Thyroid gland (tissue), 4 donors: ENCODE results near the gene SLCO4A1.

Experiments
- CTCF ChIP-seq, 6 experiments: fragments of 200-600 bp in 3 of 6; fragments of 450-650 bp in 3 of 6; sonication (generic) in 3 of 6; IDR thresholded peaks; one replicate each; pipeline ENCODE4 v1.5.1; 2016 to 2019; ENCODE audit warnings: antibody characterized with exemption in 6 of 6, mild to moderate bottlenecking in 2 of 6, inconsistent platforms in 1 of 6, moderate library complexity in 1 of 6
- POLR2A ChIP-seq, 2 donors: fragments of 450-650 bp; IDR thresholded peaks; one replicate each; pipeline ENCODE4 v1.6.1; 2017; ENCODE audit warnings: antibody characterized with exemption in 2 of 2, mild to moderate bottlenecking in 2 of 2, moderate library complexity in 1 of 2

- TF ChIP-seq CTCF (IDR thresholded peaks at IDR 0.05) (no peak), POLR2A (IDR thresholded peaks at IDR 0.05) (no peak)
Measured at GRCh38 chr20:62676976-62677375, 34.7 kb downstream of the SLCO4A1 start.
